Omental fat pad (tissue), 4 donors: ENCODE data around the gene TIGD6. TPM values are rescaled to one million over a fixed set of nuclear protein-coding genes. Genes with fewer than 3 reads are reported as not detected.
"Not testable (repeated sequence)": the region's sequence is repeated elsewhere in the genome, so short reads cannot be mapped to it uniquely, and the experiment has no call there.

ENCODE experiments used
- ATAC-seq: fragments of 150-250 bp; one replicate; pipeline ENCODE4 v1.9.1; 2016; ENCODE audit warnings: mild to moderate bottlenecking, moderate library complexity; ENCODE audit not compliant: low FRiP score
- DNase-seq: peaks from one replicate; pipeline ENCODE4 v3.0.0-alpha.2; 2019; ENCODE audit warnings: low spot score
- total RNA-seq, 4 donors: library from RNA; depleted of rRNA; stranded (reverse); fragments of >200 nt; gene quantifications; one replicate each; pipeline ENCODE4 v1.1.0, GENCODE V29; 2016
- TF ChIP-seq, protein P1 (sequence below), 3 donors: fragments of 450-650 bp; IDR thresholded peaks; one replicate each; pipeline ENCODE4 v1.5.1; 2016 to 2017; ENCODE audit warnings: antibody characterized with exemption in 3 of 3, mild to moderate bottlenecking in 3 of 3, moderate library complexity in 2 of 3

The TIGD6 gene
- total RNA-seq, 4 donors from 2014 or later = 3.1 to 4.9 (median 3.8) TPM

DNA sequence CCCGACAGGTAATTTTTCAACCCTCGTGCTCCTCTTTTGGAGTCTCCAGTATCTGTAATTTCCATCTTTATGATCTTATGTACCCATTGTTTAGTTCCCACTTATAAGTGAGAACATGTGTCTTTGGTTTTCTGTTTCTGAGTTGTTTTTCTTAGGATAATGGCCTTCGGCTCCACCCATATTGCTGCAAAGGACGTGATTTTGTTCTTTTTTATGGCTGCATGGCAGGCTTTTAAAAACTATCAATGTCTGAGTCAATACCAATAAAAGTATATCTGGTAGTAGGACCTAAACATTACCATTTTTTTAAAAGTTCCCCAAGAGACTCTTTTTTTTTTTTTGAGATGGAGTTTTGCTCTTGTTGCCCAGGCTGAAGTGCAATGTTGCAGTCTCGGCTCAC is 43.8 kb downstream of the TIGD6 start:
- ATAC-seq (no peak), DNase-seq (no peak)
- TF ChIP-seq, protein P1, sequence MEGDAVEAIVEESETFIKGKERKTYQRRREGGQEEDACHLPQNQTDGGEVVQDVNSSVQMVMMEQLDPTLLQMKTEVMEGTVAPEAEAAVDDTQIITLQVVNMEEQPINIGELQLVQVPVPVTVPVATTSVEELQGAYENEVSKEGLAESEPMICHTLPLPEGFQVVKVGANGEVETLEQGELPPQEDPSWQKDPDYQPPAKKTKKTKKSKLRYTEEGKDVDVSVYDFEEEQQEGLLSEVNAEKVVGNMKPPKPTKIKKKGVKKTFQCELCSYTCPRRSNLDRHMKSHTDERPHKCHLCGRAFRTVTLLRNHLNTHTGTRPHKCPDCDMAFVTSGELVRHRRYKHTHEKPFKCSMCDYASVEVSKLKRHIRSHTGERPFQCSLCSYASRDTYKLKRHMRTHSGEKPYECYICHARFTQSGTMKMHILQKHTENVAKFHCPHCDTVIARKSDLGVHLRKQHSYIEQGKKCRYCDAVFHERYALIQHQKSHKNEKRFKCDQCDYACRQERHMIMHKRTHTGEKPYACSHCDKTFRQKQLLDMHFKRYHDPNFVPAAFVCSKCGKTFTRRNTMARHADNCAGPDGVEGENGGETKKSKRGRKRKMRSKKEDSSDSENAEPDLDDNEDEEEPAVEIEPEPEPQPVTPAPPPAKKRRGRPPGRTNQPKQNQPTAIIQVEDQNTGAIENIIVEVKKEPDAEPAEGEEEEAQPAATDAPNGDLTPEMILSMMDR (IDR thresholded peaks at IDR 0.05) = no peak

DNA sequence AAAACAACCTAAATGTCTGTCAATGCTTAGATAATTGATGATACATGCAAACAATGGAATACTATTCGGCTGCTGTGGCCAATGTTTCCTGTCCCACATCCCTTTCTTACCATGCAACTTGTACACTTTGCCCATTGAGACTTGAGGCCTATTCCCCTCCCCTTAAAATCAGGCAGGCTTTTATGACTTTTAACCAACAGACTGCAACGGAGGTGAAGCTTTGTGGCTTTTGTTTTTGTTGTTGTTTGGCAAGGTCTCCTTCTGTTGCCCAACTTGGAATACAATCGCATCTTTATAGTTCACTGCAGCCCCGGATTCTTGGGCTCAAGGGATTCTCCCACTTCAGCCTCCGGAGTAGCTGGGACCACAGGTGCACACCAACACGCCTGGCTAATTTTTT is 45.7 kb downstream of the TIGD6 start:
- TF ChIP-seq, protein P1 (IDR thresholded peaks at IDR 0.05) = no peak
- DNase-seq (no peak), ATAC-seq (no peak)

DNA sequence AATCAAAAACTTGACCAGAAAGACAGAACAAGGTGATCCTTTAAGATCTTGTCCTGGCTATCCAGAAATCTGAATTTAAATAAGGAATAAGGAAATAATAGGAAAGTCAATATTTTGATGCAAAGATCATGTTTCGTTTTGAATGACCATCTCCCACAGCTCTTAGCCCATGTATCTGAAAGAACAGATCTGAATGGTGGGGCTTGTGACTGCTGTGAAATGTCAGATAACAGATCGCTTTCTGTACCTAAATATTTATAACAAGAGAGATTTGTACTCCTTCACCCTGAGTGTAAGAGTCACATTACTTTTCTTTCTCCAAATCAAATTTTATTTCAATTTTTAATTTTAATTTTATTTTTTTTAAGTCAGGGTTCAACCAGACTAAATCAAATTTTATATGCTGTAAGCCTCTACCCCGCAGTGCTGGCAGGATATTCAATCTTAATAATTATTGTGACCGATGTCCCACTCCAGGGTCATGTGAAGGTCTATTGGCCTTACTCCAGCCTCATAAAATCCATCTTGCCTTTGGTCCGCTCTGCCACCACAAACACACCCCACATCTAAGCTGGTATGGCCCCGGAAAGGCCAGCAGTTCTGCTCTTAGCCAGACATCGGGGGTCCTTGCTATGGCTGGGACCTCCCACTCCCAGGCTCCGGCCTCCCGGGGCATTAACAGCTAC is 46.9 kb downstream of the TIGD6 start:
- TF ChIP-seq, protein P1 (IDR thresholded peaks at IDR 0.05) = no peak
- DNase-seq = no peak
- ATAC-seq = no peak

DNA sequence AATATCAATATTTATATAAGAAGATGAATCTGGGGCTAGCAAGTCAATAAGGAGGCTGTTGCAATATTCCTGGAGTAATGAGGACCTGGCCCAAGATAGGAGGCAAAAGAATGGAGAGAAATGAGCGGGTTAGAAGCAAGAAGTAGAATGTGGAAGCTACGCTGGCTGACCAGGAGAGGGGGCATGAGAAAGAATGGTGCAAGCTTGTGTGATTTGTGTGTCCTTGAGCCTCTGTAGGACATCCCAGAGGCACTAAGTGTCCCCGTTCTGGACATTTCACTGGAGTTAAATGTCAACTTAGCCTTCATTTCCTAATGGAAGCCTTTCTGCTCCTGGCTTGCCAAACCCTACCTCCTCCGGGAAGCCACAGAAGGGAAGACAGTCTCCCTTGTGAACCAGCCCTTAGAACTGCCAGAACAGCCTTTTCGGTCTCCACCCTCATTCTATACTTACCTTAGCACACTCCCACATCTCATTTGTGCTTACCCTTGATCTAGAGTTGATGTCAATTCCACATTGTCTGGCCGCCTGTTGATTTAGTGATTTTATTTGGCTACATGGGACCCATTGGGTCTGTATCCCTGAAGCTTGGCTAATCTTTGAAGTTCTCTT is 49.2 kb downstream of the TIGD6 start:
- TF ChIP-seq, protein P1 (IDR thresholded peaks at IDR 0.05) = no peak
- no peak for DNase-seq
- ATAC-seq = no peak

DNA sequence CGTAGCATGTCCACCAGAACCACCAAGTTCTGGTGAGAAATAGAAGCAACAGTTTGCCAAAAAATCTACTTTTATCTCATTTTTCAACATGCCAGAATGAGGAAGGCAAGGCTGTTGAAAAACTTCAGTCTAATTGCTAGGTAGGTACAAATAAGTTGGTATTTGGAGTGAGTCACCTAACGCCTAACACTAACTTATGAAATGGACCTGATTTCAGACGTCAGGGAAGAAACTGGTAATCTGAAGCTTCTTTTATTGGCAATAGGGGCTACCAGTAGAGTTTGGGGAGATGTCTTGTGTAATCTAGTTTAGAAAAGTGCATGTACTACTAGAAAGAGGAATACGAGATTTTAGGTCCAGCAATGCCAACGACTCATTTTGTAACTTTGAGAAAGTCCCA is 51.5 kb downstream of the TIGD6 start:
- DNase-seq (no peak), ATAC-seq (peak; percentile 68)
- TF ChIP-seq, protein P1 (IDR thresholded peaks at IDR 0.05) = no peak

DNA sequence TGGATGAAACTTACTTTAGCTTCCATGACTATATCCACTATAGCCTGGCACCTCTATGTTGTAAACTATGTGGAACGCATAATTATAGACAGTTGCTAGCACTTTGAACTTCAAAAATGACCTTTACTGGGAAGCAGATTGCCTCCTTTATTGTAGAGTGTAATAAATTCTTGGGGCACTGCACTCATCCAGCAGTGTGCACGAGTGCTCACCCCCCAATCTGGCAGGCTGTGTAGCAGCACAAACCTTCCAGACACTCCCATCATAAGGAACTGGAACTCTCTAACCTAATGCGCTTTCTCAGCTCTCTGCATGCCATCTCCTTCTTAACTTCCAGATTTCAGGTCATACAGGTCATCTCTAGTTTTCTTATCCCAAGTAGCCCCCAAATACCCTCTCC is 54.3 kb downstream of the TIGD6 start:
- ATAC-seq (no peak), DNase-seq (no peak)
- TF ChIP-seq, protein P1 (IDR thresholded peaks at IDR 0.05) = no peak

DNA sequence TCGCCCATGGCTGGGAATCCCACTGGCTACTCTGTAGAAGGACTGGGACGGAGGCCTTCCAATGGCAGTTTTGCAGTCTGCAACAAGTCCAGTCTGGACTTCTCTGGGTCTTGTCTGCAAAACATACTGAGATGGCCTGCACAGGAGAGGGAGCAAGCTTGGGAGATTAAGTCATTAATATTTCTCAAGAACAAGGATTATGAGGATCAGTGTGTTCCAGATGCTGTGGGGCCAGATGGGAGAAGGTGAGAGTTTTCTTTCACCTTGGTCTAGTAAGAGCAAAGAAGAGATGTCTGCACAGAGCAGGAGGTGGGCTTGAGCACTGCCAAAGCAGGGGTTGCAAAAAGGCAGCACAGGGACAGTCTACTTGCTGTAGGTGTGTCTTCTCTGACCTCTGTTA is 55.8 kb downstream of the TIGD6 start, which contains the start of gene PDE6A:
Gene PDE6A, minus strand, starts transcription at position 128 of the 400 bp plus-strand sequence. Its CDS starts 120 bp downstream, at position 8.
- TF ChIP-seq, protein P1 (IDR thresholded peaks at IDR 0.05) = no peak
- ATAC-seq = no peak
- no peak for DNase-seq

DNA sequence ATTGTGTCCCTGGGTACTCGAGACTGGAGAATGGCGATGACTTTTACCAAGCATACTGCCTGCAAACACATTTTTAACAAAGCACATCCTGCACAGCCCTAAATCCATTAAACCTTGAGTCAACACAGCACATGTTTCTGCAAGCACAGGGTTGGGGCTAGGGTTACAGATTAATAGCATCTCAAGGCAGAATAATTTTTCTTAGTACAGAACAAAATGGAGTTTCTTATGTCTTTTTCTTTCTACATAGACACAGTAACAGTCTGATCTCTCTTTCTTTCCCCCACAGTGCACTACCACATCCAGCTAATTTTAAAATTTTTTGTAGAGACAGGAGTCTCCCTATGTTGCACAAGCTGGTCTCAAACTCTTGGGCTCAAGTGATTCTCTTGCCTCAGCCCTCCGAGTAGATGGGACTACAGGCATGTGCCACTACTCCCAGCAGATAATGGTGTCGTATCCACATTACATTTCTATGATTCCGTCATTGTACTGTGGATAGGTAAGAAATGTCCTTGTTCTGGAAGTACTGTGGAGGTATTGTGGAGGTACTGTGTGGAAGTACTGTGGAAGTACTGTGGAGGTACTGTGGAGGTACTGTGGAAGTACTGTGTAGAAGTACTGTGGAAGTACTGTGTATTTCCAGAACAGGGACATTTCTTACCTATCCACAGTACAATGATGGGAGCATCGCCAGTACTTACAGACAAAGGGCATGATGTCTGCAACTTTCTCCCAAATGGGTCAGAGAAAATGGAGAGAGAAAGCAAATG is 57.1 kb downstream of the TIGD6 start:
- not testable (repeated sequence) for ATAC-seq, DNase-seq
